Stimulated activated effector memory CD8-positive, alpha-beta T cell treated with anti-CD3 and anti-CD28 coated beads, Interleukin-12 subunit alpha, Interleukin-12 subunit beta, amount 100 ng/mL, for 72 hours (primary cell): ENCODE data around the gene PLA2G6.
"Not testable (repeated sequence)": the region's sequence is repeated elsewhere in the genome, so short reads cannot be mapped to it uniquely, and the experiment has no call there.

ENCODE experiments used
- ATAC-seq: fragments of 150-1000 bp; cut with Tn5 transposase; 2 replicates; pipeline ENCODE4 v1.10.0; 2021
- DNase-seq, 2 donors: peaks; one replicate each; pipeline ENCODE4 v3.0.0; 2021 to 2022; ENCODE audit warnings: low spot score in 2 of 2
- H3K27ac Mint-ChIP-seq: one replicate; pipeline ENCODE4 v1.8.0; 2022; ENCODE audit warnings: mild to moderate bottlenecking, mixed read lengths
- H3K36me3 Mint-ChIP-seq: one replicate; pipeline ENCODE4 v1.8.0; 2022; ENCODE audit warnings: mild to moderate bottlenecking, mixed read lengths
- H3K4me1 Mint-ChIP-seq: one replicate; pipeline ENCODE4 v1.8.0; 2022; ENCODE audit warnings: mixed read lengths
- H3K4me3 Mint-ChIP-seq: one replicate; pipeline ENCODE4 v1.8.0; 2022; ENCODE audit warnings: mild to moderate bottlenecking, mixed read lengths
- H3K9me3 Mint-ChIP-seq: one replicate; pipeline ENCODE4 v1.8.0; 2022; ENCODE audit warnings: mixed read lengths

The PLA2G6 gene

DNA sequence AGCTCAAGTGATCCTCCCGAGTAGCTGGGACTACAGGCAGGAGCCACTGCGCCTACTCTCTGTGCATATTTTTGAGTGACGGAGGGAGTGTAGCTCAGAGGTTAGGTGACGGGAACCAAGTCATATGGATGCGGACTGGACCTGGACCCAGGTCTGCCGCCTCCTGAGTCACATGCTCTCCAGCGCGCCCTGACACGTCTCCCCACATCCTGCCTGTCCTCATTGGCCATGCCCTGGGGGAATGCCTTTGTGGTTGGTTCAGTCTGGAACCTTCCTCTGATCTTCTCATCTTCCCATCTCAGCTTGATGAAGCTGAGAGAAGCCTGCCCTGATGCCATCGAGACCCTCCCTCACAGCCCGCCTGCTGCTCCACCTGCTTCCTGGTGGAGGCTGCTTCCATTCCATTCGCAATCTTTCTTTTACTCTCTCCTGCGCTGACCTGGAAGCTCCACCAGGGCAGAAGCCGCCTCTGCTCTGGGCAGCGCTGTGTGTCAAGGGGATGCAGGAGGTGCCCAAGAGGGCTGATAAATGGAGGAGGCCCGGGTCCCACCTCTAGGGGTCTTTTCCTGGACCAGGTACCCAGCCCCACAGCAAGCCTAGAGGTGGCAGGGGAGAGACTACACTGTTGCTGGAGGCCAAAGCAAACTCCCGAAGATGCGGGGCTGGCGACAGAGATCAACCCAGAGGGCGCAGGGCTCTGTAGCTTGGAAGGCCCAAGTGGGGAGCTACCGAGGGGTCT lies 57.2 kb downstream of the PLA2G6 start:
- DNase-seq (no peak), ATAC-seq (no peak)
- Mint-ChIP-seq H3K36me3 (peaks cover 6% of the 10 kb centered on the region), H3K27ac (peak overlapping the region; percentile 29), H3K9me3 (no peaks in the 10 kb centered on the region), H3K4me3 (no peak overlapping the region), H3K4me1 (peaks cover 6% of the 10 kb centered on the region)

DNA sequence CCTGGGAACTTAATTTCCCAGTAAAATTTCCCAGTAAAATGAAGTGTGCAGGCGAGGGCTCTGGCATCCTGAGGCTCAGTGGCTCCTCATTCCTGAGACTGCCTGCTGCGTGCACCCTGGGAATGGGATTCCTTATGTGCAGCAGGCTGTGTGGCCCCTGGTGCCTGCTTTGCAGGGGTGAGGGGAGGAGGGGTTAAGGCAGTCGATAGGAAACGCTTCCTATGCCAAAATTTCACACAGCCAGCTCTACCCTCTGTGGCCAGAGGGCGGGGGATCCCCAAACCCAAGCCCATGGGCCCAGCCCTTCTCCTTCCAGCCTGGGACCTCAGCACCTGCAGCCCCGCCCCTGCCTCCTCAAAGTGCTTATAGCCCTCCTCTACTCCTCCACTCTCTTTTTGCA lies 59.0 kb downstream of the PLA2G6 start:
- Mint-ChIP-seq H3K4me1 (peaks cover 6% of the 10 kb centered on the region), H3K4me3 (no peak overlapping the region), H3K27ac (peak overlapping the region; percentile 78), H3K9me3 (no peaks in the 10 kb centered on the region), H3K36me3 (peaks cover 6% of the 10 kb centered on the region)
- DNase-seq = no peak
- ATAC-seq = no peak

DNA sequence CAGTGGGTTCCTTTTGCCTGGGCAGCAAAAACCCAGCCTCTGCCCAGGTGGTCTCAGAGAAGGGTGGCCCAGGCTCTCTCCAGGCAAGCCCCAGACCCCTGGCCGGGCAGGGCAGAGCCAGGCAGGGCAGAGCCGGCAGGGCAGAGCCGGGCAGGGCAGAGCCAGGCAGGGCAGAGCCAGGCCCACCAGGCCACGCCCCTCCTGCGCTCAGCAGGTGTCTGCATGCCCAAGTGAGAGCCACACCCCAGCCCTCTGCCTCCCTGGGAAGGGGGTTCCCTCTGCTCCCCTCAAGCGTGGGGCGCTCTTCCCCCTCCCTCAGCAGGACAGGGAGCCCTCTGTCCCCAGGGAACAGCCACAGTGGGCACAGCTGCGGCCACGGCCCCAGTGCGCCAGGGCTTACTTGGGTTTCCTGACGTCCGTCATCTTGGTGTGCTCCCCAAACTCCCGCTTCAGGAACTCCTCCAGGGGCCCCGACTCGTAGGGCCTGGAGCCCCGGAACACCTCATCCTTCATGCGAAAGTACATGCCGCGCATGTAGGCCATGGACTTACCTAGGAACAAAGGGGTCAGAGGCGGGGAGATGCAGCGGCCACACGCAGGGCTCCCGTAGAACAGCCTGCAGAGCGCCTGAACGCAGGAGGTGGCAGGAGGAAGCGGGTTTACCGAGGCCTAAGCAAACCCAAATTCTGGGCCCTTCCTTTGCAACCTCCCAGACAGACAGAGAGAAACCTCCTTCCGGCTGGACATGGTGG lies 61.1 kb downstream of the PLA2G6 start:
- Mint-ChIP-seq H3K4me1 (peaks cover 6% of the 10 kb centered on the region), H3K36me3 (no peaks in the 10 kb centered on the region), H3K9me3 (no peaks in the 10 kb centered on the region), H3K27ac (no peak overlapping the region), H3K4me3 (no peak overlapping the region)
- ATAC-seq (no peak), DNase-seq (no peak)

DNA sequence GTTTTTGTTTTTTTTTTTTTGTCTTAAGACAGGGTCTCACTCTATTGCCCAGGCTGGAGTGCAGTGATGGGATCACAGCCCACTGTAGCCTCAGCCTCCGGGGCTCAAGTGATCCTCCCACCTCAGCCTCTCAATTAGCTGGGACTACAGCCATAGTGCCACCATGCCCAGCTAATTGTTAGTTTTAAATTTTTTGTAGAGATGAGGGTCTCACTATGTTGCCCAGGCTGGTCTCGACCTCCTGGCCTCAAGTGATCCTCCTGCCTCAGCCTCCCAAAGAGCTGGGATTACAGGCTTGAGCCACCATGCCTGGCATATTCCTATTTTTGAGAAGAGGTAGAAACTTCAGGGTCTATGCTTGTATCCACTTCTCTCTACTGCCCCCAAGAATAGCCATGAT lies 62.9 kb downstream of the PLA2G6 start:
- H3K4me3 Mint-ChIP-seq, H3K4me1 Mint-ChIP-seq, DNase-seq, H3K36me3 Mint-ChIP-seq, H3K9me3 Mint-ChIP-seq, ATAC-seq: not testable (repeated sequence)
- H3K27ac Mint-ChIP-seq = peak overlapping the region; percentile 79

- Mint-ChIP-seq H3K4me3 (no peak overlapping the region), H3K4me1 (peaks cover 6% of the 10 kb centered on the region), H3K36me3 (peaks cover 5% of the 10 kb centered on the region), H3K9me3 (no peaks in the 10 kb centered on the region), H3K27ac (no peak overlapping the region)
- ATAC-seq = no peak
- no peak for DNase-seq
Observed at GRCh38 chr22:38118182-38118581, 63.4 kb downstream of the PLA2G6 start.

- DNase-seq, H3K4me1 Mint-ChIP-seq, H3K36me3 Mint-ChIP-seq, H3K27ac Mint-ChIP-seq, H3K4me3 Mint-ChIP-seq, H3K9me3 Mint-ChIP-seq, ATAC-seq: not testable (repeated sequence)
Observed at GRCh38 chr22:38117556-38117955, 64.1 kb downstream of the PLA2G6 start.

- H3K4me1 Mint-ChIP-seq = peaks cover 6% of the 10 kb centered on the region
- H3K27ac Mint-ChIP-seq = no peak overlapping the region
- peaks cover 10% of the 10 kb centered on the region for H3K36me3 Mint-ChIP-seq
- H3K9me3 Mint-ChIP-seq = no peaks in the 10 kb centered on the region
- H3K4me3 Mint-ChIP-seq = no peak overlapping the region
- no peak for ATAC-seq
- DNase-seq = no peak
Observed at GRCh38 chr22:38115423-38116205, 66.0 kb downstream of the PLA2G6 start.

DNA sequence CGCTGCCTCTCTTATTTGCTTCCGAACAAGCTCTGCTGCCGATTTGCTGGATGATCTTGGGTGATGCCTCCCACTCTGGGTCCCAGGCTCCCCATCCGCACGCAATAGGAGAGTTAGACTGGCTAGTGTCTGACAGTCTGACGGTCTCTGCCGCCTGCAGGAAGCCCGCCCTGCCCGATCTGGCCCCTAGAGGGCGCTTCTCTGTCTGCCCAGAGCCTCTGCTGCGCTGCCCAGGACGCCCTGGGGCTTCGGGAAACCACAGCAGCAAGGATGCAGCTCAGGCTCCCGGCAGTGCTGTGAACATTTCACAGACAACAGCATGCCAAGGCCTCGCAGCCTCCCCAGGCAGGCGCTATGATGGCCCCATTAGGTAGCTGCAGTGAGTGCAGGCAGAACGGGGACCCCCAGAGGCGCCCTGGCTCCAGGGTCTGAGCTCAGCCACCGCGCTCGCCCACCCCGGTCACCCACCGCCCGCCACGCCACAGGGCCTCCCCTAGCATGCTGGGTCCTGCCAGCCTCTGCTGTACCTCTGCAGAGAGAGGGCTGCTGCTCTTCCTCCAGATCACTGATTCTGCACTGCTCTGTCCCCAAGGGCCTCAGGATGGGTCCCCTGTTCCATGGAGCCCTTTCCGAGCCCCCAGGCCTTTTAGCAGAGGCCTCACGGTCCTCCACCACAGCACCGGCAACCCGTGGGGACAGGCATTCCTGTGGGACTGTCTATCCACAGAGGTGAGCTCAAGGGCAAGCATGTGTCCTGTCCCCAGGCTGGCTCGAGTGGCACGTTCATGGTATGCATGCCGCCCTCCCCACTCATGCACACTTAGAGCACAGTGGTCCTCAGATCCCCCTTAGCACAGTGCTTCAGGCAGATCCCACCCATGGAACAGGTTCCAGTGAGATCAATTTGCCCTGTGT lies 66.9 kb downstream of the PLA2G6 start:
- DNase-seq = peak; percentile 85 to 89
- H3K4me1 Mint-ChIP-seq = peaks cover 9% of the 10 kb centered on the region
- ATAC-seq = peak; percentile 87
- peaks cover 14% of the 10 kb centered on the region for H3K36me3 Mint-ChIP-seq
- H3K9me3 Mint-ChIP-seq = no peaks in the 10 kb centered on the region
- peak overlapping the region; percentile 76 for H3K27ac Mint-ChIP-seq
- no peak overlapping the region for H3K4me3 Mint-ChIP-seq

- Mint-ChIP-seq H3K36me3 (peaks cover 24% of the 10 kb centered on the region), H3K9me3 (no peaks in the 10 kb centered on the region), H3K27ac (peak overlapping the region; percentile 79), H3K4me1 (peaks cover 20% of the 10 kb centered on the region), H3K4me3 (no peak overlapping the region)
- ATAC-seq (no peak), DNase-seq (no peak)
Observed at GRCh38 chr22:38112381-38112780, 69.2 kb downstream of the PLA2G6 start.

- H3K4me3 Mint-ChIP-seq = no peak overlapping the region
- no peak for DNase-seq
- H3K4me1 Mint-ChIP-seq = peaks cover 20% of the 10 kb centered on the region
- no peaks in the 10 kb centered on the region for H3K9me3 Mint-ChIP-seq
- peaks cover 24% of the 10 kb centered on the region for H3K36me3 Mint-ChIP-seq
- H3K27ac Mint-ChIP-seq = peak overlapping the region; percentile 43
- ATAC-seq = no peak
Observed at GRCh38 chr22:38111925-38112355, 69.7 kb downstream of the PLA2G6 start.

DNA sequence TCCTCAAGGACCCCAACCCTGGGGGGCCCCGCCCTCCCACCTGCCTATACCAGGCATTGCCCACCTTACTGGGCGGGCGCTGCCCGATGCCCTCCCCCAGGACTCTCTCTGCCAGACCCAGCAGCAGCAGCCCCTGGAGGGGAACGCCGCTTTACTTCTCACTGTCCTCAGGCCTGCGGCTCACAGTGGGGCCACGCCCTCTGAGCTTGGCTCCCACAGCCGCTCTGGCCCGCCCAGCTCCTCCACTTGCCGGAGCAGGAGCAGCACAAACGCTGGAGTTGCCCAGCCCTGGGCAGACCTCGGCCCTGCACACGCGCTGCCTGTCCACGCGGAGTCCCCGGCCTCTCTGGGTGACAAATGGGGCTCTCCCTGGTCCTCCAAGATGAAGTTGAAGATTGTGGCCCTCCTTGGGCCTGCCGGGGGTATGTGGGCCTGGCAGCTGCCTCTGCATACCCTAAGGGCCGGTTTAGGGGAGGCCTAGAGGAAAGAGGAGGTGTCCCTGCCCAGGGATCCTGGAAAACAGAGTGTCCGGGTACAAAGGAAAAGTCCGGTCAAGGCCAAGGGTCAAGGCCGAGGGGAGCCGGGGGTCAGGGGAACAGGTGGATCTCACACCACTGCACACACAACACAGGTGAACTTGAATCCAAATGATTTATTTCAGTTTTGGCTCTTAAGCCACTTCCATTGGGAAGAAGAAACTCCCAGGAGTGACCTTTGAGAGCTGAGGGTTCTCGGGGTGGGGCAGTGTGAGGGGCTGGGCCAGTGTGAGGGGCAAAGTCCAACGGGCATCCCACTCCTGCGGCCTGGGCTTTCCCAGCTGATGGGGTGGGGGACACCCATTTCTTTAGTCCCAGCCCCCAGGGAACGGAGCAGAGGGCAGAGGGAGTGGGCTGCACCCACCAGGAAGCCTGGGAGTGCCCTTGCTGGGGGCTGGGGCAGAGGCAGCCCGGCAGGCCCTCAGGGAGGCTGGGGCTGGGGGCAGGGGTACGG lies 70.5 kb downstream of the PLA2G6 start:
- Mint-ChIP-seq H3K4me1 (peaks cover 20% of the 10 kb centered on the region), H3K36me3 (peaks cover 24% of the 10 kb centered on the region), H3K4me3 (no peak overlapping the region), H3K9me3 (no peaks in the 10 kb centered on the region), H3K27ac (peak overlapping the region; percentile 43)
- no peak for ATAC-seq
- no peak for DNase-seq

DNA sequence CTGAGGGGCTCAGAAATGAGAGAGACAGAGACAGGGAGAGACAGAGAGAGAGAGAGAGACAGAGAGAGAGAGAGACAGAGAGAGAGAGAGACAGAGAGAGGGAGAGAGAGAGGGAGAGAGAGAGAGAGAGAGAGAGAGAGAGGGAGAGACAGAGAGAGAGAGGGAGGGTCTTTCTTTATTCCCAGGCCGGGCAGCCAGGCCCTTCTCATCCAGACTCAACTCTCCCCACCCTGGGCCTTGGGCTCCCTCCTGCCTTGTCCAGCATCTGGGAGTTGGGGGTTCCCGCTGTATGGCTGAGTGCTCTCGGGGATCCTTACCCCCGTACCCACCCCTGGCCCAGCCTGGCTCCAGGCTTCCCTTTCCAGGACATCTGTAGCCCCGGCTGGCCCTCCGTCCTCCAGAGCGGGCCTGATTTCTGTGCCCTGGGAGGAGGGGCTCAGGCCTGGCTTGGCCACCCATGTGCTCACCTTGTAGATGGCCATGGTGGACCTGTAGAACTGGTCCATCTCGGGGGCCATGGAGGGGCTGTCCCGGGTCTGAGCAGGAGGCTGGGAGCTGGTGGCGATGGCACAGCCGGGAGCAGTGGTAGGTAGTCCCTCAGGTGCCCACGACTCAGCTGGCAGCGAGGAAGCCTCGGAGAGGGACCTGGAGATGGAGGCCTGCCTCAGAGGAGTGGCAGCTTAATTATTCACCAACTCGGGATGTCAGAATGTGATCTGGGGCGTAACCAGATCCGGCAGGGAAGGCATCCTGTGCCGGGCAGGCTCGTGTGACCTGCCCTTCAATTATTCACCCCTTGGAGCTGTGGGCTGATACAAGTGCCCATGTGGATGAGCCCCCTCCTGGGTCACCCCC lies 71.4 kb downstream of the PLA2G6 start, which contains the start of gene BAIAP2L2:
TSS of gene BAIAP2L2 (minus strand) at position 677 of the 855 bp plus-strand sequence. CDS start at position 518, 159 bp downstream.
- peaks cover 27% of the 10 kb centered on the region for H3K4me1 Mint-ChIP-seq
- peaks cover 24% of the 10 kb centered on the region for H3K36me3 Mint-ChIP-seq
- no peak for ATAC-seq
- H3K9me3 Mint-ChIP-seq = no peaks in the 10 kb centered on the region
- no peak for DNase-seq
- H3K4me3 Mint-ChIP-seq = no peak within 1 kb of the TSS
- H3K27ac Mint-ChIP-seq = peak within 1 kb of the TSS; percentile 92
